Aorta (tissue), 5 donors: ENCODE measurements around the gene BAD. TPM values are rescaled to one million over a fixed set of nuclear protein-coding genes. Genes with fewer than 3 reads are reported as not detected.
"Not testable (repeated sequence)": the region's sequence is repeated elsewhere in the genome, so short reads cannot be mapped to it uniquely, and the experiment has no call there.

Experiments used
- ATAC-seq: fragments of 200-7000 bp; cut with Tn5 transposase; one replicate; pipeline ENCODE4 v1.9.1; 2022; ENCODE audit warnings: moderate library complexity; ENCODE audit not compliant: low FRiP score
- DNase-seq, 2 donors: peaks; one replicate each; pipeline ENCODE4 v3.0.0-alpha.2; 2020
- H3K27ac ChIP-seq, 2 donors: one replicate each; pipeline ENCODE4 v1.5.1; 2013; ENCODE audit warnings: low read length in 2 of 2, mild to moderate bottlenecking in 2 of 2, moderate library complexity in 2 of 2, control low read depth in 1 of 2, inconsistent platforms in 1 of 2, low read depth in 1 of 2
- H3K27me3 ChIP-seq, 2 donors: one replicate each; pipeline ENCODE4 v1.6.1; 2013; ENCODE audit warnings: control low read depth in 1 of 2, low read length in 1 of 2, mild to moderate bottlenecking in 1 of 2, moderate library complexity in 1 of 2; ENCODE audit not compliant: insufficient read depth in 2 of 2, control insufficient read depth in 1 of 2
- H3K36me3 ChIP-seq, 2 donors: one replicate each; pipeline ENCODE4 v1.6.1; 2013; ENCODE audit warnings: control low read depth in 1 of 2, low read length in 1 of 2, mild to moderate bottlenecking in 1 of 2; ENCODE audit not compliant: insufficient read depth in 2 of 2, control insufficient read depth in 1 of 2
- H3K4me1 ChIP-seq, 2 donors: one replicate each; pipeline ENCODE4 v1.6.1; 2013; ENCODE audit warnings: low read length in 2 of 2, control low read depth in 1 of 2, mild to moderate bottlenecking in 1 of 2, moderate library complexity in 1 of 2; ENCODE audit not compliant: insufficient read depth in 2 of 2, control insufficient read depth in 1 of 2
- H3K4me3 ChIP-seq, 2 donors: one replicate each; pipeline ENCODE4 v1.5.1; 2013; ENCODE audit warnings: low read length in 2 of 2, control low read depth in 1 of 2, mild to moderate bottlenecking in 1 of 2
- H3K9me3 ChIP-seq: one replicate; pipeline ENCODE4 v1.6.1; 2013; ENCODE audit warnings: mild to moderate bottlenecking, low read length; ENCODE audit not compliant: control insufficient read depth
- WGBS, 2 donors: extraction: QIAGEN DNeasy Blood & Tissue Kit; methylation state at CpG; one replicate each; pipeline ENCODE4 v1.1.7; 2013; 5-methylcytosine and 5-hydroxymethylcytosine counted together
- intact Hi-C, 2 donors: fragments of 100-400 bp; cut with DNase I; formaldehyde crosslinking; loops; one replicate each; pipeline versions ENCODE4 v1.14.2 to v1.15.0; 2022
- polyA plus RNA-seq, 2 donors: library from polyadenylated mRNA; stranded (reverse); fragments of 200-250 nt; gene quantifications; one replicate each; pipeline ENCODE4 v1.2.3, GENCODE V29; 2013
- total RNA-seq, 2 donors: library from RNA; stranded (reverse); fragmentation: NEBNext Ultra II Directional; extraction: Animal tissue kit (Norgen Biotek cat#: 25700); gene quantifications; one replicate each; pipeline ENCODE4 v1.2.1, GENCODE V29; 2021
- donor health status: healthy with polysubstance abuse.
- donor health status: Bipolar disorder and iron deficiency.
- donor health status: DM: no; HTN: no; CAD: no.
- donor health status: DM: no; HTN: no; CAD: no.
- donor health status: DM: yes; HTN: yes; CAD: no.

The BAD gene
- total and polyA plus RNA-seq, 4 donors: 47.2 to 119 (median 67.6) TPM

GRCh38 chr11:64246621-64246870, 37.9 kb downstream of the BAD start:
- ATAC-seq, H3K27me3 ChIP-seq, H3K36me3 ChIP-seq, H3K4me1 ChIP-seq, H3K9me3 ChIP-seq, intact Hi-C loops, DNase-seq, H3K27ac ChIP-seq: not testable (repeated sequence)
- H3K4me3 ChIP-seq: peak overlapping the region in 1 of 2 donors; percentile 68
- 0 to 3% methylated on average over 8 to 43 of the region's 43 CpGs for WGBS, 2 donors

- Histone ChIP-seq H3K36me3 (no peaks in the 10 kb centered on the region), H3K9me3 (no peaks in the 10 kb centered on the region), H3K27ac (peak overlapping the region in 1 of 2 donors; percentile 12), H3K27me3 (no peaks in the 10 kb centered on the region), H3K4me1 (no peaks in the 10 kb centered on the region), H3K4me3 (peak overlapping the region; percentile 1 to 68)
- peak; percentile 93 to 96 for DNase-seq
- intact Hi-C loops: no loop called here
- ATAC-seq: no peak
- 1% methylated on average over 40 to 46 of the region's 46 CpGs for WGBS, 2 donors
Observed at GRCh38 chr11:64245797-64246620, 38.5 kb downstream of the BAD start.

- no peaks in the 10 kb centered on the region for H3K36me3 ChIP-seq
- 0 to 3% methylated on average over 5 to 6 of the region's 6 CpGs for WGBS, 2 donors
- H3K9me3 ChIP-seq: no peaks in the 10 kb centered on the region
- DNase-seq (peak in 1 of 2 donors; percentile 89), ATAC-seq (no peak)
- peak overlapping the region in 1 of 2 donors; percentile 68 for H3K4me3 ChIP-seq
- H3K27me3 ChIP-seq: no peaks in the 10 kb centered on the region
- intact Hi-C loops: no loop called here
- peak overlapping the region in 1 of 2 donors; percentile 13 for H3K27ac ChIP-seq
- no peaks in the 10 kb centered on the region for H3K4me1 ChIP-seq
Observed at GRCh38 chr11:64245401-64245796, 39.1 kb downstream of the BAD start.

GRCh38 chr11:64244966-64245365, 39.5 kb downstream of the BAD start:
- DNase-seq (no peak), ATAC-seq (no peak)
- H3K27ac ChIP-seq: peak overlapping the region in 1 of 2 donors; percentile 13
- H3K4me1 ChIP-seq: no peaks in the 10 kb centered on the region
- peak overlapping the region in 1 of 2 donors; percentile 68 for H3K4me3 ChIP-seq
- no peaks in the 10 kb centered on the region for H3K36me3 ChIP-seq
- H3K9me3 ChIP-seq: no peaks in the 10 kb centered on the region
- 13 to 25% methylated on average over 6 of the region's 6 CpGs for WGBS, 2 donors
- intact Hi-C loops: no loop called here
- no peaks in the 10 kb centered on the region for H3K27me3 ChIP-seq

DNA sequence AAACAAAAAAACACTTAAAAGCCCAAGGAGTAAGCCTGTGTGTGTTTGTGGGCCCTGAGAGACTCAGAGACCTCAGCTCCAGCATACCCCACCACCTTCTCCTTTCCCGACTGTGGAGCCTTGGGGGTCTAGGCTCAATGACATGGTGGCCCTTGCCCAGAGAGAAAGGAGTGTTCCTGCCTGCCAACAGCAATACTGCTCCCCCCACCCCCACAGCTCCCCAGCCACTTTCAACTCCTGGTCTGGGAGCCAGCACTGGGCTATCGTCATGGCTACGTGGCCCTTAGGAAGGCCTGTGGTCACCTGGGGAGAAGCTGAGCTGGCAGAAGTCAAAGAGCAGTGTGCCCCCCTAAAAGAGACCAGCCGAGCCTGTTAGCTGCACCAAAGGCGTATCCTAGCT, 40.4 kb downstream of the BAD start:
- Histone ChIP-seq H3K4me1 (no peaks in the 10 kb centered on the region), H3K27ac (no peak overlapping the region), H3K4me3 (no peak overlapping the region), H3K27me3 (no peaks in the 10 kb centered on the region), H3K36me3 (no peaks in the 10 kb centered on the region), H3K9me3 (no peaks in the 10 kb centered on the region)
- intact Hi-C loops: no loop called here
- ATAC-seq (no peak), DNase-seq (no peak)
- WGBS, 2 donors: 31 to 53% methylated on average over 5 of the region's 5 CpGs

GRCh38 chr11:64243236-64243854, 41.1 kb downstream of the BAD start:
- Histone ChIP-seq H3K27me3 (no peaks in the 10 kb centered on the region), H3K36me3 (no peaks in the 10 kb centered on the region), H3K4me3 (no peak overlapping the region), H3K4me1 (no peaks in the 10 kb centered on the region), H3K27ac (no peak overlapping the region), H3K9me3 (no peaks in the 10 kb centered on the region)
- ATAC-seq (no peak), DNase-seq (no peak)
- WGBS, 2 donors: 79 to 81% methylated on average over 8 of the region's 8 CpGs
- intact Hi-C loops: no loop called here

- H3K4me3 ChIP-seq: peak overlapping the region; percentile 74 to 84
- DNase-seq: peak in 1 of 2 donors; percentile 78
- H3K36me3 ChIP-seq: peaks cover 0 to 2% of the 10 kb centered on the region in 2 donors
- 1% methylated on average over 48 to 63 of the region's 63 CpGs for WGBS, 2 donors
- H3K27me3 ChIP-seq: no peaks in the 10 kb centered on the region
- H3K4me1 ChIP-seq: no peaks in the 10 kb centered on the region
- peak; percentile 3 for ATAC-seq
- peak overlapping the region in 1 of 2 donors; percentile 30 for H3K27ac ChIP-seq
- H3K9me3 ChIP-seq: no peaks in the 10 kb centered on the region
- intact Hi-C loops: loop anchor here in 1 of 2 donors (1.0 kb wide), 1 partner anchor 29 kb away; no protein-coding TSS in a partner anchor
Observed at GRCh38 chr11:64241491-64242374, 42.7 kb downstream of the BAD start.

DNA sequence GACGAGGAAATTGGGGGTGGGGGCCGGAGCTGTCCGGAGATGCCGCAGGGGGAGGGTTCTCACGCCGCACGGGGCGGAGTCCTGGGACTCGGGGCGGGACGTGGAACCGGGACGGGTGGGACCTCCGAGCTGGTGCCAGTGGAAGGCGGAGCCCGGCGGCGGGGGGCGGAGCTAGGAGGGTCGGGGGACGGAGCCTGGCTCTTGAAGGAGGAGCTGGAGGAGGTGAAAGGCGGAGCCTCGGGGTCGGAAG, 43.3 kb downstream of the BAD start:
- Histone ChIP-seq H3K4me3 (peak overlapping the region; percentile 30 to 33), H3K27ac (peak overlapping the region in 1 of 2 donors; percentile 74), H3K4me1 (no peaks in the 10 kb centered on the region), H3K9me3 (no peaks in the 10 kb centered on the region), H3K36me3 (peaks cover 0 to 2% of the 10 kb centered on the region in 2 donors), H3K27me3 (no peaks in the 10 kb centered on the region)
- 0 to 1% methylated on average over 17 to 24 of the region's 24 CpGs for WGBS, 2 donors
- intact Hi-C loops: loop anchor here in 1 of 2 donors (1.0 kb wide), 1 partner anchor 29 kb away; no protein-coding TSS in a partner anchor
- DNase-seq (peak; percentile 100), ATAC-seq (peak; percentile 96)
